ENCODE data around the gene CTIF.
A peak's percentile ranks its signal among the peaks of the same experiment; 100 is the strongest.

CTIF gene

DNA sequence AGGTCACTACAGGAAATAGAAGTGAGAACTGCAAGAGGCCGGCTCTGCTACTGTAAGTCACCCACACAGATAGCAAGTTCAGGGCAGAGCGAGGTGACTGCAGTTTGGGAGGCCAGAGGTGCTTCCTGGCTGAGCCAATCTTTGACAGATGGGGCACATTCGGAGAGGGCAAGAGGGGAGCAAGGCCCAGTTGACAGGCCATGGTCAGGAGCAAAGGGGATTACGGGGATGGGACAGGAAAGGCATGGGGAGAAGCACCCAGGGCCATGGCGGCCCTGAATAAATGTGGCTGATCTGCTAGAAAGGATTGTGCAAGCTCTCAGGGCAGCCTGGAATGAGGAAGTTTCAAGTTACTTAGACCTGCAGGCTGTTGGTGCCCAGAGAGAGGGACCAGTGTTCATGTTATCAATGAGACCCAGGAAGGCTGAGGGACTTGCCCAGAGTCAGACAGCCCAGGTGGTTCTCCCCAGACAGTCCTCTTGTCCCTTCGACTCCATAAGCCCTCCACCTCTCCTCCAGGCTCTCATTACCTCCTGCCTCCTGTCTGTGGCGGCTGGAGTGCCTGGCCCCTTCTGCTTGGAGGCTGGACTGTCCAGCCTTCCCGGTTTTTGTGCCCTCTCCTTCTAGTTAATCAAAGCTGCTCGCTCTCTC is 123.3 kb downstream of the CTIF start:
- DNase-seq (ENCODE audit: insufficient read length, low spot score) (no peak), FAIRE-seq (no peak)

DNA sequence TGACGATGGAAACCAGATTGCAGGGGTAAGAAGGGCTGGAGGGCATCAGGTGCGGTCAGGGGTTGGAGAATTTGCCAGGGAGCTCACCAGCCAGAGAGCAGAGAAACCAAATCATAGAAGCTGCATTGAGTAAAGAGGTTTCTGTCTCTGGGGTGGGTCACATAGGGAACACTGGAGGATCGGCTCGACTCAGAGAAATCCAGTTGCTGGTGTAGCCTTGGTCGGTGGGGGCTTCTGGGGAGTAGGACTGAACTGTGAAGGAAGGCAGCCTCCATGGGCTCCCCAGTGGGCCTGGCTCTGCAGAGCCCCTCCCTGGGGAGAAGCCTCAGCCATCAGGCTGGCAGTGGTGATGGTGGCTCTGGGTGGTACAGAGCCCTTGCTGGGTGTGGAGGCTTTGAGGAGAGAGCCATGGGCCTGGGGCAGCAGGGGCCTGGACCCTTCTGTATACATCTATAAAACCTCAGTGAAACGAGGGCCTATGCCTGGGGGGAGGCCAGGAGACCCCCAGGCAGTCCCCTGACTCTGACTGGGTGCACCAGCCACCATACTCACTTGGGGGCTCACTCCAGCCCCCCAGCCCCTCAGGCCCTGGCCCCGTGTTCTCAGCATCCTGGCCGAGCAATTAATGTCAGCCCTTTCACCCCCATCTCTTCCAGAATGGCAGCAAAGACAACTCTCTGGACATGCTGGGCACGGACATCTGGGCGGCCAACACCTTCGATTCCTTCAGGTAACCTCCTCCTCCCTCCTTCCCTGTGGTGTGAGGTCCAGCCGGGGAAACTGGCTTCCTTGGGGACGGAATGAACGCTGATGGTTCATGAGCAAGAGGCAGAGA is 124.5 kb downstream of the CTIF start:
- DNase-seq (ENCODE audit: insufficient read length, low spot score) (no peak), FAIRE-seq (no peak)
- TF ChIP-seq POLR2A (IDR thresholded peaks at IDR 0.05; ENCODE audit: low read depth, low read length), result no peak
- TF ChIP-seq SPI1 (IDR thresholded peaks at IDR 0.05; ENCODE audit: low read depth, low read length), result no peak
- TF ChIP-seq TAF1 (IDR thresholded peaks at IDR 0.05; ENCODE audit: low read depth, low read length), result no peak
- TF ChIP-seq PAX5 (IDR thresholded peaks at IDR 0.05; ENCODE audit: insufficient read depth, low read length, severe bottlenecking), result no peak
- TF ChIP-seq POLR2AphosphoS5 (IDR thresholded peaks at IDR 0.05; ENCODE audit: low read depth, low read length), result no peak
- no peak for TF ChIP-seq POU2F2 (IDR thresholded peaks at IDR 0.05; ENCODE audit: low read depth, low read length)

More for the DNA sequence above, 123.3 kb downstream of the CTIF start:
- TF ChIP-seq POLR2A (IDR thresholded peaks at IDR 0.05; ENCODE audit: low read depth, low read length) (no peak), POU2F2 (IDR thresholded peaks at IDR 0.05; ENCODE audit: low read depth, low read length) (no peak), PAX5 (IDR thresholded peaks at IDR 0.05; ENCODE audit: insufficient read depth, low read length, severe bottlenecking) (no peak), SPI1 (IDR thresholded peaks at IDR 0.05; ENCODE audit: low read depth, low read length) (no peak), TAF1 (IDR thresholded peaks at IDR 0.05; ENCODE audit: low read depth, low read length) (no peak), POLR2AphosphoS5 (IDR thresholded peaks at IDR 0.05; ENCODE audit: low read depth, low read length) (no peak)

DNA sequence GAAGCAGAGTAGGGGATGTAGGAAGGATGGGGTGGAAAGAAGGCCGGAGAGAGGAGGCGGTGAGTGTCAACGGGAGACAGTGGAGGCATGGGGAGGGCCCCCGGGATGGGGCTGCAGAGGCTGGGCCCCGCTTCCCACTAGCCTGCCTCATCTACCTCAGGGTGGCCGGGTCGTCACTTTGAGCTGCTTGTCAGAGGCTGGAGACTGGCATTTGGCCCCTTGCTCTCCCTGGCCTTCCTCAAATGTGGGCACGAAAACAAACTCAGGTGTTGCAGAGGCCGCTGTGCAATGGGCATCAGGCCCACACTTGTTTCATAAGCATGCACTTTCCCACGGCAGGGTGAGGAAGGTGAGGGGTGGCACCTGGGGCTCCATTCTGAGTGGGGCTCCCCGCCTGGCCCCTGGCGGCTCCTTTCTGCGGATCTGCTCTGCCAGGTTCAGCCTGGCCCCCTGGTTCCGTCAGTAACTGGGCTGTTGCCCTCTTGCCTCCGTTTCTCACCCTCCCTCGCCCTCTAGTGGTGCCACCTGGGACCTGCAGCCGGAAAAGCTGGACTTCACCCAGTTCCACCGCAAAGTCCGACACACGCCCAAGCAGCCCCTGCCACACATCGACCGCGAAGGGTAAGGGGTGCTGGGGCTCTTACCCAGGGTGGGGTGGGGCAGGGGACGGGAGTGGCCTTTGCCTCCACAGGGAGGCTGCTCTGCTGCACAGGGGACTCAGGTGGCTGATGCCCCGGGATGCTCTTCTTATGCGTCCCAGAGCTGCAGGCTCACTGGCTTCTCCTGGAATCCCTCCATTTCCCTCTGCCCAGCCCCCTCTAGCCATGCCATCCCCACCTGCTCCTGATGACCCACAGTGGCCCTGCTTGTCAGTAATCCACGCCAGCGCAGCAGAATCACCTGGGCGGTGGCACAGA is 125.4 kb downstream of the CTIF start:
- FAIRE-seq (peak; percentile 93), DNase-seq (ENCODE audit: insufficient read length, low spot score) (peak; percentile 73)
- no peak for TF ChIP-seq PAX5 (IDR thresholded peaks at IDR 0.05; ENCODE audit: insufficient read depth, low read length, severe bottlenecking)
- no peak for TF ChIP-seq POLR2A (IDR thresholded peaks at IDR 0.05; ENCODE audit: low read depth, low read length)
- TF ChIP-seq SPI1 (IDR thresholded peaks at IDR 0.05; ENCODE audit: low read depth, low read length), result no peak
- no peak for TF ChIP-seq POLR2AphosphoS5 (IDR thresholded peaks at IDR 0.05; ENCODE audit: low read depth, low read length)
- TF ChIP-seq TAF1 (IDR thresholded peaks at IDR 0.05; ENCODE audit: low read depth, low read length), result no peak
- TF ChIP-seq POU2F2 (IDR thresholded peaks at IDR 0.05; ENCODE audit: low read depth, low read length), result no peak

DNA sequence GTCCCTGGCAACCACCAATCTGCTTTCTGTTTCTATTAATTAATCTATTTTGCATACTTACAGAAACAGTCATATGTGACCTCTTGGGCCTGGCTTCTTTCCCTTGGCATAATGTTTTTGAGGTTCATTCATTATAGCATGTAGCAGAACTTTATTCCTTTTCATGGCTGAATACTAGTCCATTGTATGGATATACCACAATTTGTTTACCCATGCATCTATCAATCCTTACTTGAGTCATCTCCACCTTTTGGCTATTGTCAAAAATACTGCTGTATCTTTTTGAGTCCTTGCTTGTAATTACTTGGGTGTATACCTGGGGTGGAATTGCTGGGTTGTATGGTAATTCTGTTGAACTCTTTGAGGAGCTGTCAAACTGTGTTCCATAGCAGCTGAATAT is 126.8 kb downstream of the CTIF start:
- no peak for FAIRE-seq
- TF ChIP-seq PAX5 (IDR thresholded peaks at IDR 0.05; ENCODE audit: insufficient read depth, low read length, severe bottlenecking), result no peak
- TF ChIP-seq POLR2A (IDR thresholded peaks at IDR 0.05; ENCODE audit: low read depth, low read length), result no peak
- TF ChIP-seq POLR2AphosphoS5 (IDR thresholded peaks at IDR 0.05; ENCODE audit: low read depth, low read length), result no peak
- TF ChIP-seq SPI1 (IDR thresholded peaks at IDR 0.05; ENCODE audit: low read depth, low read length), result no peak
- TF ChIP-seq POU2F2 (IDR thresholded peaks at IDR 0.05; ENCODE audit: low read depth, low read length), result no peak
- TF ChIP-seq TAF1 (IDR thresholded peaks at IDR 0.05; ENCODE audit: low read depth, low read length), result no peak

DNA sequence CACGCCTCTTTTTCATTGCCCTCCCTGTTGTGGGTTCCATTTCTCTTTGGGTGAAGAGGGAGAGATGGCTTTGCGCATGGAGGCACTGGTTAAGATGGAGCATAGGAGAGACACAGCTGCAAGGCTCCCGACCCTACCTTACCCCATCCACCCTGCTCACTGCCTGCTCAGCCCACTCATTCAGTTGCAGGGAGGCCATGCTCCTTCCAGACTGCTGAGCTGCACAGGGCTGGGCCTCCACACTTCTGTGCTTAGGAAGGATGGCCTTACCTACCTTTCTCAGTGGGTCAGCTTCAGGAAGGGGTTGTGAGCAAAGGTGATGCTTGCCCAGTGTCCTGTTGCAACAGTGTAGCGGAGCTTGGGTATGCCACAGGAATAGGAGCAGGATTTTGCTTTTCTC is 127.8 kb downstream of the CTIF start:
- TF ChIP-seq POLR2A (IDR thresholded peaks at IDR 0.05; ENCODE audit: low read depth, low read length), result no peak
- no peak for FAIRE-seq
- DNase-seq (ENCODE audit: insufficient read length, low spot score), result no peak

More for the DNA sequence above, 126.8 kb downstream of the CTIF start:
- no peak for DNase-seq (ENCODE audit: insufficient read length, low spot score)

DNA sequence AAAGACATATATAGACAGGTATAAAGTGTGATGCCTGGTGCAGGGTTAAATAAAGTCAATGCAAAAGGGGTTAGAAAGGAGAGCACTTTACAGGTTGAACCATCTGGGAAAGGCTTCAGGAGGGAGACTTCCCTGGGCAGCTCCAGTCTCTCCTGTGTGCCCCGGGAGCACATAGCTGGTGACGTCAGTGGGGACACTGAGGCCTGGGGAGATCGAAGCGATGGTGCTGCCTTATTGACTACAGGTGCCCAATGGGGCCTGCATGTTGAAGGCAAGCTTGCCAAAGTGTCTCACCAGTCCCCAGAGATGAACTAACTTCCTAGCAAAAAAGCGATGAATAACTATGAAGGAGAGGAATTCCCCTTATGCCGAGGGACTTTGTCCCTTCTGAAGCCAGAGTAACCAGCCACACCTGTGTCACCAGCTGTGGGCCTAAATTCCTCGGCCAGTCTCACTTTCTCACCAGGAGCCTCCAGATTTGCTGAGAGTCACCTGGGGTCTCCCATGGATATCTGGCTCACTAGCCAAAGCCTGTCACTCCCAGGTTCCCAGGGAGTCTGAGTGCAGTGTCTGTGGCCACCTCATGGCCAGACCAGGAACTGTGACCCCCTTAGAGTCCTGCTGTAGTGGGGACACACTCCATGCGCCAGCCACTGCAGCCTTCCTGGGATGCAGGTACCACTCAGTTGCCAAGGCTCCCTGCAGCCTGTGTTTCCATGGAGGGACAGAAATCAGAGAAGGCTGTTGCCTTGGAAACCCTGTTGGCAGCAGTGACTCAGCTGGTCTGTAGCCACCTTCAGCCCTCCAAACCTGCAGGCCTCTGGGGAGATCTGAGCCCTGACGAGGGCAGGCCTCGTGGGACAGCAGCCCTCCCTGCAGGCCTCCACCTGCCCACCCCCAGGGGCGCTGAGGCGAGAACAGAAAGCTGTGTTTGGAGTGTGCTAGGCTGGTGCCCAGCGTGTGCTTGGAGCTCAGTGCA is 128.7 kb downstream of the CTIF start:
- FAIRE-seq, result no peak
- DNase-seq (ENCODE audit: insufficient read length, low spot score), result no peak
- no peak for TF ChIP-seq SPI1 (IDR thresholded peaks at IDR 0.05; ENCODE audit: low read depth, low read length)
- no peak for TF ChIP-seq POLR2AphosphoS5 (IDR thresholded peaks at IDR 0.05; ENCODE audit: low read depth, low read length)
- TF ChIP-seq TAF1 (IDR thresholded peaks at IDR 0.05; ENCODE audit: low read depth, low read length), result no peak
- no peak for TF ChIP-seq POLR2A (IDR thresholded peaks at IDR 0.05; ENCODE audit: low read depth, low read length)
- TF ChIP-seq POU2F2 (IDR thresholded peaks at IDR 0.05; ENCODE audit: low read depth, low read length), result no peak
- no peak for TF ChIP-seq PAX5 (IDR thresholded peaks at IDR 0.05; ENCODE audit: insufficient read depth, low read length, severe bottlenecking)

DNA sequence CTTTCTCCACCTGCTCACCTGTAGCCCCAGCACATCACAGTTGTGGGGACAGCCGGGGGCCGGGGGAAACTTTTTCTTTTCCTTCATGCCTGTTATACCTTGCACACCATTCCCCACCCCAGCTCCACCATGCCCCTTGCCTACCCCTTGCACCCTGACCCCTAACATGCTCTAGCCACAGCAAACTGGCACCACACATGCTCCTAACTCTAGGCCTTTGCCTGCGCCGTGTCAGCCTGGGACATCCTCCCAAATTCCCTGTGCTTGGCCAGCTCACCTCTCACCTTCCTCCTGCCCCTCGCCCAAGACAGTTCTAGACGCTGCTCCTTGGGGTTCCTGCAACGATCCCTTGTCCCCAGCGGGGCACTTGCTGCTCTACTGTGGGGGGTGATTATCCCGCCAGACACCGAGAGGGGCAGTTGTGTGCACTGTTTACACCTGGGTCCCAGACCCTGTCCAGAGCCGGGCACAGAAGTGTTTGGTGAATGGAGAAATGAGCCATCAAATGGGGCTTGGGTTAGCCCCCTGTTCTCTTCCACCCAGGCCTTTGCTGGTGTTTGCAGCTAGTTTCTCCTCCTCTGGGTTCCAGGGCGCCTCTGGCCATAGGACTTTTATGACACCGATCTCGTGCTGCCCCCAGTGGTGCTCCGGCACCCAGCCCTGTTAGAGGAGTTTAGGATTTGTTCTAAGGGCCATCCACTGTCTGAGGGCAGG is 129.8 kb downstream of the CTIF start:
- no peak for TF ChIP-seq POU2F2 (IDR thresholded peaks at IDR 0.05; ENCODE audit: low read depth, low read length)
- no peak for TF ChIP-seq SPI1 (IDR thresholded peaks at IDR 0.05; ENCODE audit: low read depth, low read length)
- TF ChIP-seq PAX5 (IDR thresholded peaks at IDR 0.05; ENCODE audit: insufficient read depth, low read length, severe bottlenecking), result no peak
- TF ChIP-seq POLR2A (IDR thresholded peaks at IDR 0.05; ENCODE audit: low read depth, low read length), result no peak
- no peak for TF ChIP-seq POLR2AphosphoS5 (IDR thresholded peaks at IDR 0.05; ENCODE audit: low read depth, low read length)
- TF ChIP-seq TAF1 (IDR thresholded peaks at IDR 0.05; ENCODE audit: low read depth, low read length), result no peak
- FAIRE-seq (no peak), DNase-seq (ENCODE audit: insufficient read length, low spot score) (no peak)

Data from GM12891 (cell line).